Vagina (tissue), 2 donors: ENCODE measurements around the gene OR2Y1. TPM values are rescaled to one million over a fixed set of nuclear protein-coding genes. Genes with fewer than 3 reads are reported as not detected.
"Not testable (repeated sequence)": the region's sequence is repeated elsewhere in the genome, so short reads cannot be mapped to it uniquely, and the experiment has no call there.

Experiments used
- DNase-seq, 2 donors: peaks; one replicate each; pipeline ENCODE4 v3.0.0-alpha.2; 2017; ENCODE audit errors: extremely low spot score in 2 of 2
- H3K27ac ChIP-seq: fragments of 200-600 bp; sonication (generic); one replicate; pipeline ENCODE4 v1.5.1; 2019
- H3K27me3 ChIP-seq: fragments of 200-600 bp; sonication (generic); one replicate; pipeline ENCODE4 v1.5.1; 2019
- H3K36me3 ChIP-seq, 2 donors: fragments of 200-600 bp; sonication (generic); one replicate each; pipeline ENCODE4 v1.5.1; 2017 to 2019
- H3K4me1 ChIP-seq: fragments of 200-600 bp; sonication (generic); one replicate; pipeline ENCODE4 v1.5.1; 2019
- H3K4me3 ChIP-seq, 2 donors: fragments of 200-600 bp; sonication (generic); 1 replicate in 1 of 2; 2 replicates in 1 of 2; pipeline ENCODE4 v1.5.1; 2016 to 2019
- H3K9me3 ChIP-seq: fragments of 200-600 bp; sonication (generic); one replicate; pipeline ENCODE4 v1.5.1; 2019
- POLR2A ChIP-seq, 2 donors: fragments of 450-650 bp; IDR thresholded peaks; one replicate each; pipeline ENCODE4 v1.6.1; 2017; ENCODE audit warnings: antibody characterized with exemption in 2 of 2, mild to moderate bottlenecking in 2 of 2, moderate library complexity in 2 of 2
- POLR2AphosphoS5 ChIP-seq, 2 donors: sonication (generic); formaldehyde crosslinking; IDR thresholded peaks; one replicate each; pipeline ENCODE4 v1.9.0; 2017; ENCODE audit warnings: antibody characterized with exemption in 2 of 2, mild to moderate bottlenecking in 2 of 2, low read depth in 1 of 2; ENCODE audit not compliant: insufficient read depth in 1 of 2
- intact Hi-C: fragments of 100-400 bp; cut with DNase I; formaldehyde crosslinking; loops from one replicate; pipeline ENCODE4 v1.15.1; 2023
- total RNA-seq: library from RNA; depleted of rRNA; stranded (reverse); fragments of >200 nt; gene quantifications from one replicate; pipeline ENCODE4 v1.2.3, GENCODE V29; 2016
- TF ChIP-seq, protein P1 (sequence below), 3 experiments: fragments of 450-650 bp in 2 of 3; fragments of 200-600 bp in 1 of 3; sonication (generic) in 1 of 3; IDR thresholded peaks; one replicate each; pipeline ENCODE4 v1.5.1; 2017 to 2019; ENCODE audit warnings: antibody characterized with exemption in 3 of 3, mild to moderate bottlenecking in 2 of 3, moderate library complexity in 2 of 3

Gene OR2Y1
- total RNA-seq, 1 donor from 2014 or later, result not detected

DNA sequence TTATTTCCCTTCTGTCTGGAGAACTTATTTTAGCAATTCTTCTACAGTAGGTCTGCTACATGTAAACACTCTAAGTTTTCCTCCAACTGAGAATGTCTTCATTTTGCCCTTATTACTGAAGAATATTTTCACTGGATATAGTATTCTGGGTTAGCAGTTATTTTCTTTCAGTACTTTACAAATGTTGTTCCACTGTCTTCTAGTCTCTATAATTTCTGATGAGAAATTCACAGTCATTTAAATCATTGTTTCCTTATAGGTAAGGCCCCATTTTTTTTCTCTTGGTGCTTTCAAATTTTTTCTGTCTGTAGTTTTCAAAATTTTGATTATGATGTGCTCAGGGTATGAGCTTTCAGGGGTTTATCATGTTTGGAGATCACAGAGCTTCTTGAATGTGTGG, 32.0 kb upstream of the OR2Y1 start:
- DNase-seq, result no peak
- Histone ChIP-seq H3K9me3 (no peaks in the 10 kb centered on the region), H3K27ac (no peak overlapping the region), H3K36me3 (no peaks in the 10 kb centered on the region), H3K4me3 (no peak overlapping the region), H3K27me3 (no peaks in the 10 kb centered on the region), H3K4me1 (no peaks in the 10 kb centered on the region)
- no peak for TF ChIP-seq POLR2AphosphoS5 (IDR thresholded peaks at IDR 0.05; ENCODE audit: insufficient read depth in 1 of 2, low read depth in 1 of 2)
- no peak for TF ChIP-seq POLR2A (IDR thresholded peaks at IDR 0.05)
- TF ChIP-seq, protein P1, sequence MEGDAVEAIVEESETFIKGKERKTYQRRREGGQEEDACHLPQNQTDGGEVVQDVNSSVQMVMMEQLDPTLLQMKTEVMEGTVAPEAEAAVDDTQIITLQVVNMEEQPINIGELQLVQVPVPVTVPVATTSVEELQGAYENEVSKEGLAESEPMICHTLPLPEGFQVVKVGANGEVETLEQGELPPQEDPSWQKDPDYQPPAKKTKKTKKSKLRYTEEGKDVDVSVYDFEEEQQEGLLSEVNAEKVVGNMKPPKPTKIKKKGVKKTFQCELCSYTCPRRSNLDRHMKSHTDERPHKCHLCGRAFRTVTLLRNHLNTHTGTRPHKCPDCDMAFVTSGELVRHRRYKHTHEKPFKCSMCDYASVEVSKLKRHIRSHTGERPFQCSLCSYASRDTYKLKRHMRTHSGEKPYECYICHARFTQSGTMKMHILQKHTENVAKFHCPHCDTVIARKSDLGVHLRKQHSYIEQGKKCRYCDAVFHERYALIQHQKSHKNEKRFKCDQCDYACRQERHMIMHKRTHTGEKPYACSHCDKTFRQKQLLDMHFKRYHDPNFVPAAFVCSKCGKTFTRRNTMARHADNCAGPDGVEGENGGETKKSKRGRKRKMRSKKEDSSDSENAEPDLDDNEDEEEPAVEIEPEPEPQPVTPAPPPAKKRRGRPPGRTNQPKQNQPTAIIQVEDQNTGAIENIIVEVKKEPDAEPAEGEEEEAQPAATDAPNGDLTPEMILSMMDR (IDR thresholded peaks at IDR 0.05), result no peak
- intact Hi-C loops, result no loop called here

DNA sequence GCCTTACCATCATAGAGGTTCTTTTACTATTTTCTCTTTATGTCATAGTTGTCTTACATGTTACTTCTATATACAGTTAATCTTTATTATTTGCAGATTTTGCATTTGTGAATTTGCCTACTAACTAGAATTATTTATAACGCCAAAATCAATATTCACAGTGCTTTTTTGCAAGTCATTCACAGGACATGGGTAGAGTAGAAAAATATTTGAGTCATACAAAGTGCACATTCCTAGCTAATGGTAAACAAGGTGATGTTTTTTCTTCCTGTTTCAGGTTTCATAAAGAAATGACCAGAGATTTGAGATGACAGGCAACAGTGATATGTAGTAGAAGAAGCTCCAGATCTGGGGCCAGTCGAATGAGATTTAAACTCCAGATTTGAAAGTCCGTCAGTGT, 30.0 kb upstream of the OR2Y1 start:
- Histone ChIP-seq H3K4me3 (no peak overlapping the region), H3K4me1 (no peaks in the 10 kb centered on the region), H3K27me3 (no peaks in the 10 kb centered on the region), H3K9me3 (no peaks in the 10 kb centered on the region), H3K27ac (no peak overlapping the region), H3K36me3 (no peaks in the 10 kb centered on the region)
- TF ChIP-seq, protein P1 (IDR thresholded peaks at IDR 0.05), result no peak
- TF ChIP-seq POLR2A (IDR thresholded peaks at IDR 0.05) (no peak), POLR2AphosphoS5 (IDR thresholded peaks at IDR 0.05; ENCODE audit: insufficient read depth in 1 of 2, low read depth in 1 of 2) (no peak)
- DNase-seq, result no peak
- intact Hi-C loops, result no loop called here

GRCh38 chr5:180755601-180756000, 15.7 kb upstream of the OR2Y1 start:
- intact Hi-C loops, result no loop called here
- no peak for DNase-seq
- no peaks in the 10 kb centered on the region for H3K27me3 ChIP-seq
- no peaks in the 10 kb centered on the region for H3K36me3 ChIP-seq
- no peak overlapping the region for H3K27ac ChIP-seq
- TF ChIP-seq, protein P1 (IDR thresholded peaks at IDR 0.05), result no peak
- TF ChIP-seq POLR2A (IDR thresholded peaks at IDR 0.05), result no peak
- no peak for TF ChIP-seq POLR2AphosphoS5 (IDR thresholded peaks at IDR 0.05; ENCODE audit: insufficient read depth in 1 of 2, low read depth in 1 of 2)
- peaks cover 9% of the 10 kb centered on the region for H3K9me3 ChIP-seq
- H3K4me1 ChIP-seq, result no peaks in the 10 kb centered on the region
- no peak overlapping the region for H3K4me3 ChIP-seq

- Histone ChIP-seq H3K4me1 (no peaks in the 10 kb centered on the region), H3K36me3 (no peaks in the 10 kb centered on the region), H3K27ac (no peak overlapping the region), H3K4me3 (no peak overlapping the region), H3K27me3 (no peaks in the 10 kb centered on the region), H3K9me3 (no peaks in the 10 kb centered on the region)
- intact Hi-C loops, result no loop called here
- TF ChIP-seq POLR2A (IDR thresholded peaks at IDR 0.05), result no peak
- TF ChIP-seq, protein P1 (IDR thresholded peaks at IDR 0.05), result no peak
- TF ChIP-seq POLR2AphosphoS5 (IDR thresholded peaks at IDR 0.05; ENCODE audit: insufficient read depth in 1 of 2, low read depth in 1 of 2), result no peak
- DNase-seq, result no peak
These were observed 4.4 kb upstream of the OR2Y1 start for GRCh38 chr5:180744253-180744652.

GRCh38 chr5:180742727-180743126, 2.9 kb upstream of the OR2Y1 start:
- intact Hi-C loops, result no loop called here
- DNase-seq, result no peak
- H3K36me3 ChIP-seq, result no peaks in the 10 kb centered on the region
- H3K27ac ChIP-seq, result no peak overlapping the region
- TF ChIP-seq, protein P1 (IDR thresholded peaks at IDR 0.05), result no peak
- TF ChIP-seq POLR2AphosphoS5 (IDR thresholded peaks at IDR 0.05; ENCODE audit: insufficient read depth in 1 of 2, low read depth in 1 of 2) (no peak), POLR2A (IDR thresholded peaks at IDR 0.05) (no peak)
- H3K9me3 ChIP-seq, result no peaks in the 10 kb centered on the region
- no peak overlapping the region for H3K4me3 ChIP-seq
- H3K4me1 ChIP-seq, result no peaks in the 10 kb centered on the region
- no peaks in the 10 kb centered on the region for H3K27me3 ChIP-seq

- H3K4me3 ChIP-seq, H3K4me1 ChIP-seq, H3K27ac ChIP-seq, H3K27me3 ChIP-seq, intact Hi-C loops, H3K36me3 ChIP-seq, H3K9me3 ChIP-seq, DNase-seq: not testable (repeated sequence)
These were observed 1.1 kb upstream of the OR2Y1 start for GRCh38 chr5:180740953-180741352.
